KOPT-K1 (cell line): ENCODE data around the gene CPED1.
"Not testable (repeated sequence)": the region's sequence is repeated elsewhere in the genome, so short reads cannot be mapped to it uniquely, and the experiment has no call there.

ENCODE experiments used
- H3K27ac ChIP-seq: fragments of 200-600 bp; sonication (generic); 2 replicates; pipeline ENCODE4 v1.5.1; 2016; ENCODE audit warnings: antibody characterized with exemption, mild to moderate bottlenecking, low read depth, low read length; ENCODE audit not compliant: poor library complexity, severe bottlenecking
- H3K36me3 ChIP-seq: fragments of 200-600 bp; sonication (generic); 2 replicates; pipeline ENCODE4 v1.5.1; 2017; ENCODE audit warnings: antibody characterized with exemption, mild to moderate bottlenecking, low read length, moderate library complexity; ENCODE audit not compliant: insufficient read depth
- H3K9me3 ChIP-seq: fragments of 200-600 bp; sonication (generic); 2 replicates; pipeline ENCODE4 v1.5.1; 2017; ENCODE audit warnings: antibody characterized with exemption, low read length, mild to moderate bottlenecking; ENCODE audit not compliant: insufficient read depth, poor library complexity, severe bottlenecking

CPED1 gene

GRCh38 chr7:121279060-121279620, 290.6 kb downstream of the CPED1 start:
- no peaks in the 10 kb centered on the region for H3K9me3 ChIP-seq
- no peak overlapping the region for H3K27ac ChIP-seq
- no peaks in the 10 kb centered on the region for H3K36me3 ChIP-seq

- H3K36me3 ChIP-seq, result no peaks in the 10 kb centered on the region
- no peak overlapping the region for H3K27ac ChIP-seq
- H3K9me3 ChIP-seq, result peaks cover 4% of the 10 kb centered on the region
These were observed 291.3 kb downstream of the CPED1 start for GRCh38 chr7:121279822-121280221.

GRCh38 chr7:121280656-121281055, 292.1 kb downstream of the CPED1 start:
- peaks cover 13% of the 10 kb centered on the region for H3K9me3 ChIP-seq
- H3K27ac ChIP-seq, result no peak overlapping the region
- no peaks in the 10 kb centered on the region for H3K36me3 ChIP-seq

- peaks cover 14% of the 10 kb centered on the region for H3K9me3 ChIP-seq
- no peaks in the 10 kb centered on the region for H3K36me3 ChIP-seq
- no peak overlapping the region for H3K27ac ChIP-seq
These were observed 293.6 kb downstream of the CPED1 start for GRCh38 chr7:121282129-121282528.

- peaks cover 14% of the 10 kb centered on the region for H3K9me3 ChIP-seq
- no peak overlapping the region for H3K27ac ChIP-seq
- H3K36me3 ChIP-seq, result no peaks in the 10 kb centered on the region
These were observed 296.7 kb downstream of the CPED1 start for GRCh38 chr7:121285066-121285667.

- Histone ChIP-seq H3K36me3 (no peaks in the 10 kb centered on the region), H3K27ac (no peak overlapping the region), H3K9me3 (peaks cover 14% of the 10 kb centered on the region)
These were observed 297.7 kb downstream of the CPED1 start for GRCh38 chr7:121286186-121286585.

- no peak overlapping the region for H3K27ac ChIP-seq
- H3K9me3 ChIP-seq, result peaks cover 14% of the 10 kb centered on the region
- H3K36me3 ChIP-seq, result no peaks in the 10 kb centered on the region
These were observed 298.5 kb downstream of the CPED1 start for GRCh38 chr7:121286742-121287734.

GRCh38 chr7:121288894-121289293, 300.4 kb downstream of the CPED1 start:
- Histone ChIP-seq H3K9me3 (peaks cover 14% of the 10 kb centered on the region), H3K36me3 (no peaks in the 10 kb centered on the region), H3K27ac (no peak overlapping the region)

GRCh38 chr7:121289930-121290329, 301.4 kb downstream of the CPED1 start:
- not testable (repeated sequence) for H3K36me3 ChIP-seq, H3K9me3 ChIP-seq, H3K27ac ChIP-seq

GRCh38 chr7:121294448-121294992, 306.0 kb downstream of the CPED1 start:
- Histone ChIP-seq H3K27ac (no peak overlapping the region), H3K36me3 (no peaks in the 10 kb centered on the region), H3K9me3 (no peaks in the 10 kb centered on the region)

GRCh38 chr7:121297843-121298242, 309.3 kb downstream of the CPED1 start:
- Histone ChIP-seq H3K27ac (no peak overlapping the region), H3K36me3 (no peaks in the 10 kb centered on the region)

GRCh38 chr7:121298831-121299239, 310.3 kb downstream of the CPED1 start:
- Histone ChIP-seq H3K36me3 (no peaks in the 10 kb centered on the region), H3K9me3 (no peaks in the 10 kb centered on the region), H3K27ac (no peak overlapping the region)

More at GRCh38 chr7:121297843-121298242, 309.3 kb downstream of the CPED1 start:
- no peaks in the 10 kb centered on the region for H3K9me3 ChIP-seq

- H3K36me3 ChIP-seq, result no peaks in the 10 kb centered on the region
- H3K27ac ChIP-seq, result no peak overlapping the region
These were observed 312.3 kb downstream of the CPED1 start for GRCh38 chr7:121300685-121301420.

GRCh38 chr7:121301446-121302213, 313.1 kb downstream of the CPED1 start:
- H3K9me3 ChIP-seq, result no peaks in the 10 kb centered on the region
- H3K27ac ChIP-seq, result no peak overlapping the region
- H3K36me3 ChIP-seq, result no peaks in the 10 kb centered on the region

More at GRCh38 chr7:121300685-121301420, 312.3 kb downstream of the CPED1 start:
- no peaks in the 10 kb centered on the region for H3K9me3 ChIP-seq
